ENCODE measurements around the gene TMEM100.
A peak's percentile ranks its signal among the peaks of the same experiment; 100 is the strongest.

TMEM100 gene

DNA sequence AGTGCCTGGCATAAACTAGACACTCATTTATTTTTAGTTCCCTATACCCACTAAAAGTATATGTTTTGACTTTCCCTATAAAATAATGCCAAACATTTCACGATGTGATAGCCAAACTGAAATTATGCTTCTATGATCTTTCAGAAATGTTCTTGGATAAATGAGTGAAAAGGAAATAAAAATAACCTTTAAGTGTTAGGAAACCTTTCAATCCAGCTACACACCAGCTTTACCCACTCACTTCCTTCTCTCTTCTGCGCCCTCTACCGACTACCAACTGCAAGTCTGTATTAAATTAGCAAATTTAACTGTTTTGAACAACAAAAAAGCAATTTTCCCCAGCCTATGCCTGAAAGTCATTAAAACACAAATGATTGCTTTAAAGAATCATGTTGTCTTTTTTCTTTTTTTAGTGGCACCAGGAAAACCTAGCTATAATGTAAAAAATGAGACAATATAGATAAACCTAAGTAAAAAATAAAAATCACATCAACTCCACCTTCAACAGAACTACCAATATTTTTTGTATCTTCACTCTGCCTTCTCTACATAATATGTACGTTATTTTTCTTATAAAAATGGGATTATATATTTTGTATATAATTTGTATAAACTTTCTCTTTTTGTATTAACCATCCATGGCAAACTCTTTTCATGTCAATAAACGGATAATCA lies 13.2 kb upstream of the TMEM100 start:
- TF ChIP-seq, protein P1, sequence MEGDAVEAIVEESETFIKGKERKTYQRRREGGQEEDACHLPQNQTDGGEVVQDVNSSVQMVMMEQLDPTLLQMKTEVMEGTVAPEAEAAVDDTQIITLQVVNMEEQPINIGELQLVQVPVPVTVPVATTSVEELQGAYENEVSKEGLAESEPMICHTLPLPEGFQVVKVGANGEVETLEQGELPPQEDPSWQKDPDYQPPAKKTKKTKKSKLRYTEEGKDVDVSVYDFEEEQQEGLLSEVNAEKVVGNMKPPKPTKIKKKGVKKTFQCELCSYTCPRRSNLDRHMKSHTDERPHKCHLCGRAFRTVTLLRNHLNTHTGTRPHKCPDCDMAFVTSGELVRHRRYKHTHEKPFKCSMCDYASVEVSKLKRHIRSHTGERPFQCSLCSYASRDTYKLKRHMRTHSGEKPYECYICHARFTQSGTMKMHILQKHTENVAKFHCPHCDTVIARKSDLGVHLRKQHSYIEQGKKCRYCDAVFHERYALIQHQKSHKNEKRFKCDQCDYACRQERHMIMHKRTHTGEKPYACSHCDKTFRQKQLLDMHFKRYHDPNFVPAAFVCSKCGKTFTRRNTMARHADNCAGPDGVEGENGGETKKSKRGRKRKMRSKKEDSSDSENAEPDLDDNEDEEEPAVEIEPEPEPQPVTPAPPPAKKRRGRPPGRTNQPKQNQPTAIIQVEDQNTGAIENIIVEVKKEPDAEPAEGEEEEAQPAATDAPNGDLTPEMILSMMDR (IDR thresholded peaks at IDR 0.05): peak; percentile 55
- no peaks in the 10 kb centered on the region for H3K4me1 ChIP-seq (ENCODE audit: control insufficient read depth in 1 of 2, insufficient read depth in 1 of 2, low read depth in 1 of 2, low read length in 1 of 2)
- no peaks in the 10 kb centered on the region for H3K36me3 ChIP-seq
- no peak overlapping the region for H3K27ac ChIP-seq
- no peaks in the 10 kb centered on the region for H3K27me3 ChIP-seq
- H3K9me3 ChIP-seq: no peaks in the 10 kb centered on the region
- no peak overlapping the region for H3K4me3 ChIP-seq (ENCODE audit: low read depth in 1 of 2, low read length in 1 of 2)

DNA sequence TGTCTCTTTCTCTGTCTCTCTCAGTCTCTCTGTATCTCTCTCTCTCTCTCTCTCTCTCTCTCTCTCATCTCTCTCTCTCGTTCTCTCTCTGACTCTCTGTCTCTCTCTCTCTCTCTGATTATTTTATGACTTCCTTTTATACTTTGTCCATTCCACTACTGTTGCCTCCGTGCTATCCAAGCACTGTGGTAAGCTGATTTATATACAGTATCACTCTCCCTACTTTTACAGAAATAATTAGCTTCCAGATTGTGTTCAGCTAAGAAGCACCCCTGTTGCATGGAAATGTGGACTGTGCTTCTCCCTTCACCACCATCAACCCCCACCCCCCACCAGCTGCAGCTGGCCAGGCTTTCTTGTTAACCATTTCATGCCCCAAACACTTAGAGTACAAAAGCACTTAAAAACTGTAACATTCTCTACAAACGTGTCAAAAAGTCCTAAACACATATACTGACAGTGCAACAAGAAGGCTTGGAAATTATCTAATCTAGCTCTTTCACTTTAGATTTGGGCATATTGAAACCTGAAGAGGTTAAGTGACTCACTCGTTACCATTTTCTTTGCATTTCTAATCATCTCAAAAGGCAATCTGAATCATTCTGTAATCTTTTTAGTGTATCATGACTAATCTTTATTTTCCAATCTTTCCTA lies 11.6 kb upstream of the TMEM100 start:
- no peaks in the 10 kb centered on the region for H3K9me3 ChIP-seq
- no peak overlapping the region for H3K27ac ChIP-seq
- H3K36me3 ChIP-seq: no peaks in the 10 kb centered on the region
- TF ChIP-seq, protein P1 (IDR thresholded peaks at IDR 0.05): no peak
- no peaks in the 10 kb centered on the region for H3K4me1 ChIP-seq (ENCODE audit: control insufficient read depth in 1 of 2, insufficient read depth in 1 of 2, low read depth in 1 of 2, low read length in 1 of 2)
- H3K4me3 ChIP-seq (ENCODE audit: low read depth in 1 of 2, low read length in 1 of 2): no peak overlapping the region
- no peaks in the 10 kb centered on the region for H3K27me3 ChIP-seq

DNA sequence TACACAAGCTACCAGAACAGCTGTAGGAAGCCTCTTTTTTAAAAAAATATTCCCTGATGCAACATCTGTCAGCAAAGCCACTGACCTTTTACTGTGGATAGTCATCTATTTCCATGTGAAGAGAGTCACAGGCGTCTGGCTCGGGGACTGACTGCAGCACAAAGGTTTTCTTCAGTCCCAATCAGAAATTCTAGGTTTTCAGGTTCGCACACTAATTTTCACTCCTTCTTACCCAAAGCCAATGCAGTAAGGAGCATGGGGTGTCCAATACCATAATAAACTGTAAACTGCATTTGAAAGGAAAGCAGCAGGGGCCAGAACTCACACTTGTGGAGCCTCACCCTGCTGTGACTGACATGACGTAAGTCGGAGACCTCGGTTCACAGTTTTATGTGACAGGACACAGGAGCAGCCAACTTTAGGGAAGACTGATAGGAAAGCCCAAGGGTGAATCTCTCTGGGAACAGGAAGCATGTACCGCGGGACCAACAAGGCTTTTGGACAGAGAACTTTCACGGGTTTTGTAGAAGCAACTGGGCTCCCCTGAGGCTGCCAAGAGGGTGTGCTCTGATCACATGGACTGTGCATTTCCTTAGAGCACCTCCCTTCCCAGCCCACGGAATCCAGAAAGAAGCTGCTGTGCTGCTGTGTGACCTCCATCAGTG lies 9.1 kb upstream of the TMEM100 start:
- H3K27ac ChIP-seq: no peak overlapping the region
- no peaks in the 10 kb centered on the region for H3K36me3 ChIP-seq
- H3K9me3 ChIP-seq: no peaks in the 10 kb centered on the region
- no peaks in the 10 kb centered on the region for H3K27me3 ChIP-seq
- TF ChIP-seq, protein P1 (IDR thresholded peaks at IDR 0.05): no peak
- H3K4me3 ChIP-seq (ENCODE audit: low read depth in 1 of 2, low read length in 1 of 2): no peak overlapping the region
- H3K4me1 ChIP-seq (ENCODE audit: control insufficient read depth in 1 of 2, insufficient read depth in 1 of 2, low read depth in 1 of 2, low read length in 1 of 2): no peaks in the 10 kb centered on the region

DNA sequence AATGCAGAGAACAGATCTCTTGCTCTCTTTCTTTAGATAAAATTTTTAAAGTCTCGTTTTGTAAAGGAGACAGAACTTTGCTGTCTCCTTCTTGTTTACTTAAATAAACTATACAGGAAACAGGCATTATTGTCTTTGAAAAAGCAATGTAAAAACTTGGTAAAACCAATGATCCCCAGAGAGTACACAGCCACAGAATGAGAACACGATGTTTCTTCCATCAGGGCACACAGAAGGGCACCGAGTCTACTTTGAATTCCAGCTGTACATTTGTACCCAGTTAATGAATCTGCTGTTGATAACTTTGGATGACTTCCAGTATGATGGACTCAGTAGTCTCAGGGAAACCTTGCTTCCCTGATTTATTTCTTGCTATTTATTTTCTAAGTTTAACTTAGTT lies 8.1 kb upstream of the TMEM100 start:
- Histone ChIP-seq H3K27ac (no peak overlapping the region), H3K27me3 (no peaks in the 10 kb centered on the region), H3K4me1 (ENCODE audit: control insufficient read depth in 1 of 2, insufficient read depth in 1 of 2, low read depth in 1 of 2, low read length in 1 of 2) (no peaks in the 10 kb centered on the region), H3K36me3 (no peaks in the 10 kb centered on the region), H3K4me3 (ENCODE audit: low read depth in 1 of 2, low read length in 1 of 2) (no peak overlapping the region), H3K9me3 (no peaks in the 10 kb centered on the region)
- TF ChIP-seq, protein P1 (IDR thresholded peaks at IDR 0.05): no peak

DNA sequence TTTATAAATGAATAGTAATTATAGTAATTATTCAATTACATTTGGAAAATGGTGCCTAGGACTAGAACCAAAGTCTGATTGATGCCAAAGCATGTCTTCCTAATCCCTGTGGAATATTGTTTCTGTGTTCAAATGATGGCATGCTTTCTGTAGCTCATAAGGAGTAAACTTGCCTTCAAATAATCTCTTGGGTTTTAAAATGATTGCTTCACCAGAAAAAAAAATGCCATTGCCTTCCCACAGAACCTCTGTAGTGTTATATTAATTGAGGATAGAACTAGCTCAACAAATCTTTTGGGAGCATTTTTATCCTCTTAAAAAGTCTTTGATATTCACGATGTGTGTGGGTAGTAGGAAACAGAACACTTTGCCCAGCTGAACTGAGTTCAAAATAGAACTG lies 7.7 kb upstream of the TMEM100 start:
- no peak overlapping the region for H3K4me3 ChIP-seq (ENCODE audit: low read depth in 1 of 2, low read length in 1 of 2)
- peaks cover 1% of the 10 kb centered on the region for H3K27me3 ChIP-seq
- H3K36me3 ChIP-seq: no peaks in the 10 kb centered on the region
- H3K27ac ChIP-seq: no peak overlapping the region
- no peaks in the 10 kb centered on the region for H3K9me3 ChIP-seq
- TF ChIP-seq, protein P1 (IDR thresholded peaks at IDR 0.05): no peak
- no peaks in the 10 kb centered on the region for H3K4me1 ChIP-seq (ENCODE audit: control insufficient read depth in 1 of 2, insufficient read depth in 1 of 2, low read depth in 1 of 2, low read length in 1 of 2)
